GM18907 (cell line): Measurements from ENCODE around the gene SP140.
A peak's percentile ranks its signal among the peaks of the same experiment; 100 is the strongest.
"Not testable (repeated sequence)": the region's sequence is repeated elsewhere in the genome, so short reads cannot be mapped to it uniquely, and the experiment has no call there.

Experiments
- ATAC-seq: cut with Tn5 transposase; IDR thresholded peaks from one replicate; pipeline ENCODE4 v1.9.1; 2021; ENCODE audit warnings: mild to moderate bottlenecking, moderate library complexity; ENCODE audit not compliant: unreplicated experiment

The SP140 gene

DNA sequence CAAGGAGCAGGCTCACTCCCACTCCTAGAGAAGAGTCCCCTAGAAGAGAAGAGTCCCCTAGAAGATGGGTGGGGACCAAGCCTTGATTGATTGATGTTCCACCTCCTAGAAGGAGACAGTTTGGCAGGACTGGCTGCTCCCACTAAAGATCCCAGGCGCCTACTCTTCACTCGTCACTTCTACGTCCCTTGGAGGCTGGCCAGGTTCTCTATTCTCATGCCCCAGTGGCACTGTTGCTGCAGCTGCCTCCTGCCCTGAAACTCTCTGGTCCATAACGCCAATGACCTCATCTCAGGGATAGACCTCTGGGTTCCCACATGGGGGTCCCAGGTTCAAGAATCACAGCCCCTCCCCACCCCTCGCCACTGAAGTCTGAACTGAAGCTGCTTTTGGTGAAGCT lies 99.0 kb downstream of the SP140 start:
- ATAC-seq: no peak

DNA sequence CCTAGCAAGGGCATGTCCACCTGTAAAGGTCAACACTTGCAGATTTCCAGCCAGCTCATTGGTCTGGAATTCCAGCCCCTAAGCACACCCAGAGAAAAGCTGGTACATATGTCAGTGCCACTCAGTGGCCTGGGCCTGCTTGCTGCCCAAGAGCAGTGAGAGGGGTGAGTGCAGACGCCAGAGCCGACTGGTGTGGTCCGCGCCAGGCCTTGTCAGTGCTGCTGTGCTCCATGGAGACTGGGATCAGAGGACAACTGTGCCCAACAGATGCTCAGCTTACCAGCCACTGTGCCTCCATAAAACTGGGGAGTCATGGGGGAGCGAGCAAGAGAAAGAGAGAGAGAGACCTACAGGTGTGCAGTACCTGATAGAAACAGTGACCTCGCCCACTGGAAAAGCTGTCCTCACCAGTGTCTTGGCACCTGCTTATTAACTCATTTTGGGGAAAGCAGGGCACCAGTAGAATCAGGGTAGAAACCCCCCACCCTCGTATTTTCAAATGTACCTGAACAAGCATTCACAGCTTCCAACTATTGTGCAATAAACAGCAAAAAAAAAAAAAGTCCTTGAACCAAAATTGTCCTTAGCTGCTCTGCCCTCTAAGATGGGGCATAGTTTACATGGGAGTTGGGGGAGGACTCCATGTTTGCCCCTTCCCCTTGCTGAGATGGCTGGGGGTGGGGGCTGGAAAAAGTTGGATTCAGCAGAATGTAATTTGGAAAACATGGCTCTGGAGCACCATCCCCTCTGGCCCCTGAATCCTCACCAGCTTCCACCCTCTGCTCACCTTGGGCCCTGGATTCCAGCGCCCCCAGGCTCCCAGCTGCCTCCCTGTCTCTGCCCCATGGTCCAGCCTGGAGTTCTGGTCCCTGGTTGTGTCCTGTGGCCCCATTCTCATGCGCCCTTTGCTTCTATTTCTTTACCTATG lies 100.0 kb downstream of the SP140 start:
- ATAC-seq: no peak

DNA sequence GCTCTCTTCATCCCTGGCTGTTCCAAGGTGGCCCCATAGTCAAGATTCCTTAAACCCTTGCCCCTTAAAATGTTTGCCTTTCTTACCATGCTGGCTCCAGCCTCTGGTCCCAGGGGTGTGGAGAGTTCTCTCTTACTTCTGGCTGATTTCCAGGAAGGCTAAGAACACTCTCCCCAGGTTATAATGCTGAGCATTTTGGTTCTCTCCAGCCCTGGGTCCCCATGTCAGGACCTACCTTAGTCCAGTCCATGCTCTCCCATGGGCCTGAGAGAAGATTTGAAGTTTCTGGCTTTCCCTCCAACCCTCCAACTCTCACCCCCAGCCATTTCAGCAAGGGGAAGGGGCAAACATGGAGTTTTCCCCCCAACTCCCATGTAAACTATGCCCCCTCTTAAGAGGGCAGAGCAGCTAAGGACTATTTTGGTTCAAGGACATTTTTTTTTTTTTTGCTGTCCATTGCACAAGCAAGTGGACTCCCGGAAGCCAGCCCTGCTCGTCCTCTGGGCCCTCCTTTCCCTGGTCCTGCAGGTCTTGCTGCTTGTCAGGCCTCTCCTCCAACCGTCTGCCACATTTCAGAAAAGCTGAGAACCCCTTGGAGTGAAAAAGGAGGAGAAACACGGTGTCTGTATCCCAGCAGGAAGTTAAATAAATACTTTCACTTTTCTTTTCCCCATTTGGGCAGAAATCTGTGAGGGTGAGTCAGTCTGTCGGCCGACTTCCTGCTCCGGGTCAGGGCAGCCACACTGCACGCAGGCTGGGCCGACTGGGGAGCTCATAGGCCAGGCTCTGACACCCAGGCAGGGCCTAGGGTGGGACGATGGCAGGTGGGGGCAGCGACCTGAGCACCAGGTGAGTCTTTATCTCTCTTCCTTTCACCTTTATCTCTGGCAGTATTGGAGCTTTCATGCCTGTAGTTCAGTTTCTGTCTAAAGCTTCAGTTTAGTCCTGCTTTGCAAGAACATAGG lies 101.2 kb downstream of the SP140 start, which contains the start of gene SP140L:
TSS of gene SP140L (plus strand) at position 741 of the 965 bp plus-strand sequence. CDS start at position 818, 77 bp downstream.
- ATAC-seq: peak; percentile 92

DNA sequence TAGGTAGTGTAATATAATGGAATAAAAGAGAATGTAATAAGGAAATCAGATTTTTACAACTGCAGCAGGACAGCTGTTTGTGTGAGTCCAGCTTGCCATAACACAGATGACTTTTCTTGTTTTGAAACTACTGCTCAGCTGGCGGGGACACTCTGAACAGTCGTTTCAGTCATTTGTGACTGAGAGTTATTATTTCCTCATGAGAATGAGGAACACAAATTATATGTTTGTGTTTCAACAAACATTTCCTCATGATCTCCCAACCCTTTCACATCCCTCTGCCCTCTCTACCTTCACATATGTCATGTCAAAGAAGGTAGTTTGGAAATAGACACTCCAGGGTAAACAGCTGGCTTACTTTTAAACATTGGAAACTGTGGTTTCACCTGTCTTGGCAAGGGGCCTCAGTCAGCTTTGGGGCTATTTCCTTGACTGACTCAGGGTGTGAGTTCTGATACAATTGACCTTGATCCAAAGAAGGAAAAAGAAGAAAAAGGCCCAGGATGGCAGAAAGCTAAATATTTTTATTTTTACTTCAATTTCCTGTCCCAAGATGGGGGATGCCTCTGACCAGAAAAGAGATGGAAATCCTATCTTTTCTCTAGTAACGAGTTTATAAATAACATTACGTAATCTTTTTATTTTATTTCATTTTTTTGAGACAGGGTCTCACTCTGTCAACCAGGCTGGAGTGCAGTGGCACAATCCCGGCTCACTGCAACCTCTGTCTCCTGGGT lies 102.0 kb downstream of the SP140 start:
- peak; percentile 73 for ATAC-seq

DNA sequence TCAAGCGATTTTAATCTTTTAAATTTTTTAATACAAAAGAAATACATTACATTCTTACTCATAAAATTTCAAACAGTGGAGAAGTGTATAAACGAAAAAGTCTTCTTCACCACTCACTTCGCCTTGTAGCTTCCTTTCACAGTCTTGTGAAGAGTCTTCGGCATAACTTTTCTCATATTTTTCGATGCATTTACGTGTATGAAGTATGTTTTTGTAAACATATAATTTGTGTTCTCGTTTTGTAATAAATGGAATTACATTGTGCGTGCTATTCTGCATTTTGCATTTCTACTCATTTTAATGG lies 102.6 kb downstream of the SP140 start:
- ATAC-seq: no peak

DNA sequence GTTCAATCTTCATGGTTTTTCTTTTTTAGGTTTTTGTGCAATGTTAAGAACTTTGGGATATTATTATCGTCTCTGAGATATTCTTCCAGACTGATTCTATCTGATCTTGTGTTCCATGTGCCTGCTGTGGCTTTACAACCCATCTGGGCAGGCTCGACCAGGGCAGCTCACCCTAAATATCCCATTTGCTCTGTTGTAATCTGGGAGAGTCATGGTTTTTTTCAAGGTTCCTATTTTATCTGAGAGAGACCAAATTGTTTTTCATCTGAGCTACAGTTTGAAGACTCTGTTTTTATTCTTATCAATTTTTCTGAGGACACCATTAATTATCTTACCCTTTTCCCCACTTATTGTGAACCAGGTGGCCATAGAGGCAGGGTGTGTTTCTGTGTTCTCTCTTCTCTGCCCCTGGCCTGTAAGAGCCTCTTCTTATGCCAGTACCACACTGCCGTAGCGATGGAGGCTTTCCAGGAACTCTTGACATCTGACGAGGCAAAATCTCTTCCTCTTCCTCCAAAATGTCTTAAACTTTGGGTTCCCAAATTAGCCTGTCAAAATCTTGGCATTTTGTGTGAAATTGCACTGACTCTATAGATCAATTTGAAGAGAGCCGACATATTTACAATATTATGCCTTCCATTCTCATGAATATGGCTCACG lies 104.5 kb downstream of the SP140 start:
- ATAC-seq: no peak

DNA sequence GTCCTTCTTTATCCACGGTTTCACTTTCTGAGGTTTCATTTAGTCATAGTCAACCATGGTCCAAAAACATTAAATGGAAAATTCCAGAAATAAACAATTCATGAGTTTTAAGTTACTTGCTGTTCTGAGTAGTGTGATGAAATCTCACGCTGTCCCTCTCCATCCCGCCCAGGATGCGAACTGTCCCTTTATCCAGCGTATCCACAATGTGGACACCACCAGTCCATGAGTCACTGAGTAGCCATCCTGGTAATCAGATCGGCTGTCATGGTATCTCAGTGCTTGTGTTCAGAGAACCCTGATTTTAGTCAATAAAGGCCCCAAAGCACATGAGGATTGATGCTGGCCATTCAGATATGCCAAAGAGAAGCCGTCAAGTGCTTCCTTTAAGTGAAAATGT lies 105.2 kb downstream of the SP140 start:
- no peak for ATAC-seq

DNA sequence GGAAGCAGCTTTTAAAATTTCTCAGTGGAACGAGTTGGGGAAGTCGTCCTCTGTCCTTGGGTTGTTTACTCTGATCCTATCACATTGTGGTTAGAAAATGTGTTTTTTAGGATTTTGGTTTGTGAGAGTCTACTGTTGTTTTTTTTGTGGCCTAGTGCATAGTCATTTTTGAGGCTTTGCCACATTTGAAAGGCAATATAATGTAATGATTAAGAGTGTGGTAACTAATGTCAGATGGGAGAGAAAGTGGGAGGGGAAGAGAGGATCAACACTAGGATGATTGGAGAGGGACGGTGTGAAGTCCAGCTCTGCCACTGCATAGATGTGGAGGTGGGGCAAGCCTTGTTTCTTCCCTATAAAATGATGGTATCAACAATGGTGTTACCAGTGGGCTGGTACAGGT lies 109.9 kb downstream of the SP140 start:
- no peak for ATAC-seq

DNA sequence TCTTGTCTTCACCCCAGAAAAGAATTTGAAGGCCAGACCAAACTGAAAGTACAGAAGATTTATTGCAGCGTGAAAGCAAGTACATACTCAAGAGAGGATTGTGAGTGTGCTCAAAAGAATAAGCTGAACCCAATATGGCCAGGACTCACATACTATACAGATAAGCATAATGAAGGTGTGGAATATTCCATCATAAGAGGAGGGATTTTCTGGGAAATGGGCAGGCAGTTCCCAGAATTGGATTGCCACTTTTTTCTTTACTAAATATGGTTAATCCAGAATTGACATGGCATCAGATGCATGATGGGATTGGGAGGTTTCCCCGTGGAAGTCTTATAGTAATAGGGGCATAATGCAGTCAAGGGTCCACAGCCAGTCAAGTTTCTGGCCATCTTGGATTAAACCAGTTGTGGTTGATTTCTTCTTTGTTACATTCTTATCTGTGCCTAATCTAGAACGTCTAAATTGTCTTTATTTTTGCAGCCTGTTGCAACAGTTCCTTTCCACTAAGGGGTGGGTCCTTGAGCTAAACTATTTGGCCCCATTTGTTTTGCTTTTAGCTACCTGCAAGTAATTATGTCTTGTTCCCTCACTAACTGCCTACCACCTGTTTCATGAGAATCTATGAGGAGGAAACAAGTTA lies 110.4 kb downstream of the SP140 start:
- ATAC-seq: no peak

DNA sequence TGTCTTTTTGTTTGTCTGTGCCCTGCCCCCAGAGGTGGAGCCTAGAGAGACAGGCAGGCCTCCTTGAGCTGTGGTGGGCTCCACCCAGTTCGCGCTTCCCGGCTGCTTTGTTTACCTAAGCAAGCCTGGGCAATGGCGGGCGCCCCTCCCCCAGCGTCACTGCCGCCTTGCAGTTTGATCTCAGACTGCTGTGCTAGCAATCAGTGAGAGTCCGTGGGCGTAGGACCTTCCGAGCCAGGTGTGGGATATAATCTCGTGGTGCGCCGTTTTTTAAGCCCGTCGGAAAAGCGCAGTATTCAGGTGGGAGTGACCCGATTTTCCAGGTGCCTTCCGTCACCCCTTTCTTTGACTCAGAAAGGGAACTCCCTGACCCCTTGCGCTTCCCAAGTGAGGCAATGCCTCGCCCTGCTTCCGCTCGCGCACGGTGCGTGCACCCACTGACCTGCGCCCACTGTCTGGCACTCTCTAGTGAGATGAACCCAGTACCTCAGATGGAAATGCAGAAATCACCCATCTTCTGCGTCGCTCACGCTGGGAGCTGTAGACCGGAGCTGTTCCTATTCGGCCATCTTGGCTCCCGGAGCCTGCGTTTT lies 116.5 kb downstream of the SP140 start:
- ATAC-seq: not testable (repeated sequence)

DNA sequence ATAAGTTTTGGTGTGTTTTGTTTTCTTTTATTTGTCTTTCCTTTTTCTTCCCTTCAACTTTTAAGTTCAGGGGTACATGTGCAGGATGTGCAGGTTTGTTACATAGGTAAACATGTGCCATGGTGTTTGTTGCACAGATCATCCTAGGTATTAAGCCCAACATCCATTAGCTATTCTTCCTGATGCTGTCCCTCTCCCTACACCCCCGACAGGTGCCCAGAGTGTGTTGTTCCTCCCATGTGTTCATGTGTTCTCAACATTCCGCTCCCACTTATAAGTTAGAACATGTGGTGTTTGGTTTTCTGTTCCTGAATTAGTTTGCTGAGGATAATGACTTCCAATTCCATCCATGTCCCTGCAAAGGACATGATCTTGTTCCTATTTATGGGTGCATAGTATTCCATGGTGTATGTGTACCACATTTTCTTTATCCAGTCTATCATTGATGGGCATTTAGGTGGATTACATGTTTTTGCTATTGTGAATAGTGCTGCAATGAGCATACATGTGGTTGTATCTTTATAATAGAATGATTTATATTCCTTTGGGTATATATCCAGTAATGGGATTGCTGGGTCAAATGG lies 117.6 kb downstream of the SP140 start:
- ATAC-seq: not testable (repeated sequence)

DNA sequence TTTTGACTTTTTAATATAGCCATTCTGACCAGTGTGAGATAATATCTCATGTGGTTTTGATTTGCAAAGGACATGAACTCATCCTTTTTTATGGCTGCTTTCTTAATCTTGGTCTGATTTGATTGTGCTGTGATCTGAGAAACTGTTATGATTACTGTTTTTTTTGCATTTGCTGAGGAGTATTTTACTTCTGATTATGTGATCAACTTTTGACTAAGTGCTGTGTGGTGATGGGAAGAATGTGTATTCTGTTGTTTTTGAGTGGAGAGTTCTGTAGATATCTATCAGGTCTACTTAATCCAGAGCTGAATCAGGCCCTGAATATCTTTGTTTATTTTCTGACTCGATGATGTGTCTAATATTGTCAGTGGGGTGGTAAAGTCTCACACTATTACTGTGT lies 118.2 kb downstream of the SP140 start:
- ATAC-seq: no peak

DNA sequence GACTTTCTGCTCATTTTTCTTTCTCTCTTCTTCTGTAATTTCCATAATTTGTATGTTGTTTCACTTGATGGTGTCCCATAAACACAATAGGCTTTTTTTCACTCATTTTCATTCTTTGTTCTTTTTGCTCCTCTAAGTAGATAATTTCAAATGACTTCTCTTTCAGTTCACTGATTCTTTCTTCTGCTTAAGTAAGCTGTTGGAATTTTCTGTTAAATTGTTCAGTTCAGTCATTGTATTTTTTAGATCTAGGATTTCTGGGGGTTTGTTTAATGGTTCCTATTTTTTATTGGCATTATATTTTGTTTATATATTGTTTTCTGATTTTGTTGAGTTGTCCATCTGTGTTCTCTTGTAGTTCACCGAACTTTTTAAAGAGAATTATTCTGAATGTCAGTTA lies 120.9 kb downstream of the SP140 start:
- no peak for ATAC-seq

DNA sequence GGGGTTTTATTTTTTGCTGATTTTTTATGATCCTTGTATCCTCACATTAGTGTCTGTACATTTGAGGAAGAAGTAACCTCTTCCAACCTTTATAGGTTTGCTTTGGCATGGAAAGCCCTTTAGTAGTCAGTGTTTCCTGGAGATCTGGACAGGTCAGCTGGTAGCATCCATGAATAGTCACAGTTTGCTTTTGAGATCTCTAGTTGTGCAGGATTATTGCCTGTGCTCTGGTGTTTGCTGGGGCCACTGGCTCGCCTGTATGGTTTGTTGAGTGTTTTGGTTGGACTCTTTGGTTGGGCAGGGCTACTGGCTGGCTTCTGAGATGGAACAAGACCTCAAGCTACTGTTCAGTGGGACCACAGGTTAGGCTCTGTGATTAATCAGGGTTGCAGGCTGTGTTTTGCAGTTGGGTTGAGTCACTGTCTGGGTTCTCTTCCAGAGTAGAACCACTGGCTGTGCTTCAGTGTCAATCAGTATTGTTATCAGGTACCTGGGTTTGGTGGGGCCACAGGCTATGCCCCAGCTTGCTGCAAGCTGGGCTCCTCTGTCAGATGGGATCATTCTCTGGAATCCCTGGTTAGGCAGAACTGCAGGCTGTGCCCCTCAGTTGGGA lies 121.5 kb downstream of the SP140 start:
- no peak for ATAC-seq

DNA sequence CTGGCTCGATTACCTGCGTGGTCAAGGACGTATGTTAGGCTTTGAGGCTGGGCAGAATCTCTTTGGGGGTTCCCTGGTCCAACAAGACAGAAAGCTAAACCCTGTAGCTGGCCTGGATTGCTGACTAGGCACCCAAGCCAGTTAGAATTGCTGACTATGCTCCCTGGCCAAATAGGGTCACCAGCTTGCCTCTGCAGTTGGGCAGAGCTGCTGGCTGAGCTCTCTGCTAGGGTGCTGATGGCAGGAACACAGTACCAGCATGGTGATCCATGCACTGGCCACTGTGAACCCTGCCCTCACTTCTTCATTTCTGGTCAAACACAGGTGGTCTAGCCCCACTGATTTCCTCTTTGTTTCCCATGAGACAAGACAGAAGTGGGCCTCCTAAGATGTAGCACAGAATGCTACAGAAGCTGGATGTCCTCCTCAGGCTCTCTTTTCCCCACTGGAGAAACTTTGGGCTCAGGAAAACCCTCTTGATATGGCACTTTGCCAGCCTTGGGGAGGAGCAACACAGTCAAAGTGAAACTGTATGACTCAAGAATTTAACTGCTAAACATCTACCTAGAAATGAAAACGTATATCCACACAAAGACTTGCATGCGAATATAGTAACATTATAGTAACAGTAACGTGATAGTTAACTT lies 122.2 kb downstream of the SP140 start:
- peak; percentile 68 for ATAC-seq

DNA sequence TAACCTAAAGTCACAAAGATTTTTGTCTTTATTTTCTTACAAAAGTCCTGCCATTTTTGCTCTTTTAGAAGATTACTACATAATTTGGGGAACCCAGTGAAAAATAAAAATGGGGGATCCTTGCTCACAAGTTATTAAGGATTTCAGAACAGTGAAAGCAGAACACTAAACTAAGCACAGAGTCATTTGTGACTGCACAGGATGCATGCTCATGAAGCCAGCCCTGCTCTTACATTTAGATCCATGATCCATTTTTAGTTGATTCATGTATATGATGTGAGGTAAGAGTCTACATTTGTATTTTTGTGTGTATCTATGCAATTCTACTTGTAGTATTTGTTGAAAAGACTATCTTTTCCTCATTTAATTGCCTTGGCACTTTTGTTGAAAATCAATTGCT lies 123.3 kb downstream of the SP140 start:
- ATAC-seq: no peak

DNA sequence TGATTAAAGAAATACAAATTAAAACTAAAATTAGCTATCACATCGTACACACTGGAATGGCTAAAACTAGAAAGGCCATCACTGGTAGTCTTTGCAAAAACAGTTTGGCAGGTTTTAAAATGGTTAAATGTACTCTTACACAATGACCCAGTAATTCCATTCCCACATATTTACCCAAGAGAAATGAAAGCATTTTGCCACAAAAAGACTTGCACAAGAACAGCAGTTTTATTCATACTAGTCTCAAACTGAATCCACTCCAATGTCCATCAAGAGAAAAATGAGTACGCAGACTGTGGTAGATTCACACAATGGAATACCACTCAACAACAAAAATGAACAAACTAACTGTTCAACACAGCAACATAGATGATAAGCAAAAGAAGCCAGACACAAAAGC lies 130.5 kb downstream of the SP140 start:
- ATAC-seq: no peak

DNA sequence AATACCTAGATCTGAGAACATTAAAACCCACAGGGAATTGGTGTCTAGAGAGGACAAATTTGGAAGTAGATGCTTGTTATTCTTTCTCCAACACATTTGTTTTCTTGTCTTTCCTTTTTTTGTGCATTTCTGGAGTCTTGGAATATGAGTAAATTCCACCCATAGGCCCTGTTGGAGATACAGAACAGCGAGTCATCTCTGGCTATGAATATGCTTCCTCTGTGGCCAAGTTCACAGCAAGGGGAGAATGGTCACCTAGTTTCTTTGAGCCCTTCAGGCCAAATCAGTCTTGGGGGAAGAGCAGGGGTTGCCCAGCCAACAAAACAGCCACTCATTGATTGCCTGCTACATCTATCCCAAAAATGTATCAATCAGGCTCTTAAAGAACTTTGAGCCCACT lies 132.8 kb downstream of the SP140 start:
- ATAC-seq: no peak
